LNCaP clone FGC (cell line): ENCODE measurements around the gene PEPD.

ENCODE experiments used
- DNase-seq: peaks from one replicate; pipeline ENCODE4 v3.0.0-alpha.2; 2011; ENCODE audit warnings: low read depth
- H3K4me3 ChIP-seq: 2 replicates; pipeline ENCODE4 v1.5.1; 2011; ENCODE audit warnings: mild to moderate bottlenecking, low read depth, low read length, control low read depth
- TF ChIP-seq, protein P1 (sequence below): IDR thresholded peaks from 2 replicates; pipeline ENCODE4 v1.5.1; 2012; ENCODE audit warnings: mild to moderate bottlenecking; ENCODE audit not compliant: control insufficient read depth, insufficient read depth; ENCODE audit errors: extremely low read depth

PEPD gene

GRCh38 chr19:33453265-33453664 lies 68.3 kb downstream of the PEPD start:
- TF ChIP-seq, protein P1, sequence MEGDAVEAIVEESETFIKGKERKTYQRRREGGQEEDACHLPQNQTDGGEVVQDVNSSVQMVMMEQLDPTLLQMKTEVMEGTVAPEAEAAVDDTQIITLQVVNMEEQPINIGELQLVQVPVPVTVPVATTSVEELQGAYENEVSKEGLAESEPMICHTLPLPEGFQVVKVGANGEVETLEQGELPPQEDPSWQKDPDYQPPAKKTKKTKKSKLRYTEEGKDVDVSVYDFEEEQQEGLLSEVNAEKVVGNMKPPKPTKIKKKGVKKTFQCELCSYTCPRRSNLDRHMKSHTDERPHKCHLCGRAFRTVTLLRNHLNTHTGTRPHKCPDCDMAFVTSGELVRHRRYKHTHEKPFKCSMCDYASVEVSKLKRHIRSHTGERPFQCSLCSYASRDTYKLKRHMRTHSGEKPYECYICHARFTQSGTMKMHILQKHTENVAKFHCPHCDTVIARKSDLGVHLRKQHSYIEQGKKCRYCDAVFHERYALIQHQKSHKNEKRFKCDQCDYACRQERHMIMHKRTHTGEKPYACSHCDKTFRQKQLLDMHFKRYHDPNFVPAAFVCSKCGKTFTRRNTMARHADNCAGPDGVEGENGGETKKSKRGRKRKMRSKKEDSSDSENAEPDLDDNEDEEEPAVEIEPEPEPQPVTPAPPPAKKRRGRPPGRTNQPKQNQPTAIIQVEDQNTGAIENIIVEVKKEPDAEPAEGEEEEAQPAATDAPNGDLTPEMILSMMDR, result no peak
- H3K4me3 ChIP-seq, result no peak overlapping the region
- DNase-seq, result no peak

DNA sequence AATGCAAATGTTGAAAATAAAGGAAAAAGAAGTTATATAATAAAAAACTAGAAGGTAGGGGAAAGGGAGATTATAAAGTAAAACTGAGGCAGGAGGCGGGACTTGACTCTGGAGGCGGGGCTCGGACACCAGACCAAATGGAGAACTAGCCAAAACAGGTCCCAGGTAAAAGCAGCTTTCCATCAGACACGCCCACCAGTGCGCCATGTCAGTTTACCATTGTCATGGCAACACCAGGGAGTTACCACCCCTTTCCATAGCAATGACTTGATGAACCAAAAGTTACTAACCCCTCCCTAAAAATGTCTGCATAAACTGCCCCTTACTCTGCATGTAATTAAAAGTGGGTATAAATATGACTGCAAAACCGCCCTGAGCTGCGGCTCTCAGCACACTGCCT lies 70.9 kb downstream of the PEPD start:
- no peak overlapping the region for H3K4me3 ChIP-seq
- DNase-seq, result no peak
- TF ChIP-seq, protein P1, result no peak

DNA sequence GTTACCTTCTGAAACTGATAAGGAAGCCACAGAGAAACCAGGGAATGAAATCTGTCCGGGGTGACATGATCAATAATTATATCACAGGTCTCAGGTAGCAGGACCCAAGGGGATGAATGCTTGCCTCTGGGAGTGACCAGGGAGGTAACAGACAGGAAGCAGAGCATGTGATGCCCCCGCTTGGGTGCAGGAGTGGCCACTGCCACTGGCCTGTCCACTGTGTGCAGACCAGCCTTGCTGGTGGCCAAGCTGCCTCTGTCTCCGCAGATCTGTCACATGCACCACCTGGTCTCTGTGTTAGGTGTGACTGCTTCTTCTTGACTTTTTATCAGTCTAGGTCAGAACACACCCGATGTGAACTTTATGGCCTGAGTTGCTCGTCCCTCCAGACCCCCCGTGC lies 71.8 kb downstream of the PEPD start:
- DNase-seq, result no peak
- TF ChIP-seq, protein P1, result no peak
- H3K4me3 ChIP-seq, result no peak overlapping the region

GRCh38 chr19:33448159-33448516 lies 73.5 kb downstream of the PEPD start:
- TF ChIP-seq, protein P1, result no peak
- H3K4me3 ChIP-seq, result no peak overlapping the region
- no peak for DNase-seq

- no peak for DNase-seq
- TF ChIP-seq, protein P1, result no peak
- H3K4me3 ChIP-seq, result no peak overlapping the region
Observed at GRCh38 chr19:33447336-33448158, 74.0 kb downstream of the PEPD start.

GRCh38 chr19:33446330-33447293 lies 75.0 kb downstream of the PEPD start:
- no peak for DNase-seq
- no peak overlapping the region for H3K4me3 ChIP-seq
- TF ChIP-seq, protein P1, result no peak
